K562 (cell line): Measurements from ENCODE around the gene RABEPK. TPM values are rescaled to one million over a fixed set of nuclear protein-coding genes. Genes with fewer than 3 reads are reported as not detected.
"Not testable (repeated sequence)": the region's sequence is repeated elsewhere in the genome, so short reads cannot be mapped to it uniquely, and the experiment has no call there.

Experiments
- ATAC-seq: fragments of 200-7000 bp; cut with Tn5 transposase; 3 replicates; pipeline ENCODE4 v1.9.1; 2020; ENCODE audit warnings: moderate library complexity
- BruUV-seq: library from RNA; stranded (reverse); fragments of 400-500 nt; replicated peaks from 2 replicates; lab custom pipeline; 2021; lab: Mats Ljungman, UMichigan
- CTCF ChIA-PET: fragments of 300-600 bp; formaldehyde crosslinking; extraction: SDS; loops from one replicate; lab custom pipeline; 2021; ENCODE audit warnings: low intra/inter-chr PET ratio; lab: Yijun Ruan, JAX
- POLR2A ChIA-PET: fragments of 300-600, 350-650 bp; sonication (Branson Sonifier 250); formaldehyde crosslinking; extraction: SDS; loops from one replicate; lab custom pipeline; 2021; ENCODE audit warnings: antibody characterized with exemption, inconsistent platforms; lab: Yijun Ruan, JAX
- DNase-seq, 4 experiments: peaks; one replicate each; pipeline versions ENCODE4 v3.0.0 to v3.0.0-alpha.2; 2011 to 2018; ENCODE audit warnings: low spot score in 3 of 4, mixed read lengths in 3 of 4; ENCODE audit errors: extremely low read depth in 1 of 4
- FAIRE-seq: peaks from 2 replicates; lab custom pipeline; 2011; peaks lifted over from hg19 to GRCh38; lab: Jason Lieb, UNC
- H2AFZ ChIP-seq: 2 replicates; pipeline ENCODE4 v1.6.0; 2011; ENCODE audit warnings: low read depth, low read length, control low read depth, inconsistent platforms
- H3K27ac ChIP-seq: fragments of 200-600 bp; 3 replicates; pipeline ENCODE4 v1.8.0; 2011; ENCODE audit warnings: low read depth, mild to moderate bottlenecking, control low read depth, inconsistent platforms, low read length, moderate library complexity, mixed read lengths; ENCODE audit errors: extremely low read depth
- H3K27me3 ChIP-seq, 2 experiments: fragments of 300-600 bp in 1 of 2; 2 replicates in 1 of 2; 3 replicates in 1 of 2; pipeline versions ENCODE4 v1.6.0 to v1.8.0; 2011; ENCODE audit warnings: inconsistent platforms in 2 of 2, low read length in 2 of 2, mild to moderate bottlenecking in 1 of 2, mixed read lengths in 1 of 2, moderate library complexity in 1 of 2; ENCODE audit not compliant: control insufficient read depth in 2 of 2, insufficient read depth in 2 of 2
- H3K36me3 ChIP-seq: fragments of 300-600 bp; 3 replicates; pipeline ENCODE4 v1.8.0; 2011; ENCODE audit warnings: mild to moderate bottlenecking, low read length, inconsistent platforms; ENCODE audit not compliant: control insufficient read depth, insufficient read depth
- H3K4me1 ChIP-seq, 2 experiments: fragments of 200-600 bp in 1 of 2; replicated peaks in 1 of 2; 2 replicates in 1 of 2; 3 replicates in 1 of 2; pipeline versions ENCODE4 v1.5.1 to v1.8.0; 2011; ENCODE audit warnings: inconsistent platforms in 2 of 2, low read length in 2 of 2, mild to moderate bottlenecking in 1 of 2, mixed read lengths in 1 of 2, moderate library complexity in 1 of 2; ENCODE audit not compliant: control insufficient read depth in 2 of 2, insufficient read depth in 2 of 2
- H3K4me2 ChIP-seq: 2 replicates; pipeline ENCODE4 v1.6.1; 2011; ENCODE audit warnings: low read length, control low read depth, inconsistent platforms, mixed read lengths; ENCODE audit not compliant: insufficient read depth
- H3K4me3 ChIP-seq: fragments of 200-600 bp; sonication (generic), shearing (Covaris generic); 2 replicates; pipeline ENCODE4 v1.5.1; 2016; ENCODE audit warnings: control low read depth, inconsistent platforms
- H3K79me2 ChIP-seq: fragments of 200-600 bp; 3 replicates; pipeline ENCODE4 v1.8.0; 2011; ENCODE audit warnings: low read length, inconsistent platforms; ENCODE audit not compliant: control insufficient read depth, insufficient read depth
- H3K9ac ChIP-seq, 2 experiments: 2 replicates each; pipeline versions ENCODE4 v1.6.0 to v1.6.1; 2011; ENCODE audit warnings: low read depth in 2 of 2, low read length in 2 of 2, control low read depth in 1 of 2, inconsistent platforms in 1 of 2, mild to moderate bottlenecking in 1 of 2, mixed read lengths in 1 of 2; ENCODE audit not compliant: insufficient read depth in 1 of 2
- H3K9me1 ChIP-seq: one replicate; pipeline ENCODE4 v1.6.0; 2011; ENCODE audit warnings: inconsistent platforms, mild to moderate bottlenecking, low read length, moderate library complexity; ENCODE audit not compliant: control insufficient read depth, insufficient read depth
- H3K9me3 ChIP-seq: replicated peaks from 2 replicates; pipeline ENCODE4 v1.5.1; 2011; ENCODE audit warnings: low read depth, low read length, inconsistent platforms; ENCODE audit not compliant: control insufficient read depth, insufficient read depth
- H4K20me1 ChIP-seq: replicated peaks from 2 replicates; pipeline ENCODE4 v1.6.1; 2011; ENCODE audit warnings: low read length, inconsistent platforms, mixed read lengths; ENCODE audit not compliant: control insufficient read depth, insufficient read depth
- CEBPB ChIP-seq: fragments of 450-650 bp; IDR thresholded peaks from 2 replicates; pipeline ENCODE4 v1.6.1; 2016; ENCODE audit warnings: missing genetic modification characterization, missing compliant biosample characterization
- CEBPG ChIP-seq, 3 experiments: fragments of 200-800 bp in 1 of 3; sonication (Bioruptor generic) in 1 of 3; sonication (generic) in 1 of 3; formaldehyde crosslinking in 1 of 3; IDR thresholded peaks in 2 of 3; conservative IDR thresholded peaks in 1 of 3; 2 replicates each; pipeline versions ENCODE4 v1.6.1 to v1.8.0; 2016 to 2022; ENCODE audit warnings: missing compliant biosample characterization in 2 of 3, missing genetic modification characterization in 2 of 3, mild to moderate bottlenecking in 1 of 3, missing genetic modification reagents in 1 of 3
- CHAMP1 ChIP-seq: fragments of 450-650 bp; IDR thresholded peaks from 2 replicates; pipeline ENCODE4 v1.6.1; 2016; ENCODE audit warnings: mild to moderate bottlenecking
- MYC ChIP-seq, 2 experiments: fragments of 250-450 bp in 1 of 2; sonication (Bioruptor Pico) in 1 of 2; IDR thresholded peaks; 2 replicates each; pipeline versions ENCODE4 v1.5.1 to v1.6.1; 2012 to 2021; ENCODE audit warnings: low read depth in 2 of 2, borderline replicate concordance in 1 of 2, improper control_type of control experiment in 1 of 2, low read length in 1 of 2, mild to moderate bottlenecking in 1 of 2, moderate library complexity in 1 of 2
- ZNF134 ChIP-seq: fragments of 250-450 bp; sonication (Bioruptor Pico); conservative IDR thresholded peaks from 2 replicates; pipeline ENCODE4 v1.4.0; 2020
- ZNF184 ChIP-seq: sonication (generic); formaldehyde crosslinking; IDR thresholded peaks from 2 replicates; pipeline ENCODE4 v1.5.0; 2020; ENCODE audit warnings: missing genetic modification reagents
- ZNF232 ChIP-seq: sonication (generic); formaldehyde crosslinking; IDR thresholded peaks from 2 replicates; pipeline ENCODE4 v1.8.0; 2022; ENCODE audit warnings: mild to moderate bottlenecking, missing genetic modification reagents
- WGBS: fragments of 100-300 bp; shearing (Covaris generic); methylation state at CpG from one replicate; pipeline ENCODE4 v1.1.6; 2016; ENCODE audit warnings: low coverage, mixed read lengths; ENCODE audit not compliant: insufficient coverage; ENCODE audit errors: missing lambda C conversion rate; 5-methylcytosine and 5-hydroxymethylcytosine counted together
- in situ Hi-C: fragments of 300-500 bp; cut with MboI; formaldehyde crosslinking; loops from 4 replicates; pipeline ENCODE4 v1.15.0; 2018; ENCODE audit warnings: inconsistent platforms, mixed read lengths
- intact Hi-C: fragments of 100-400 bp; cut with micrococcal nuclease; formaldehyde crosslinking; loops from 2 replicates; pipeline ENCODE4 v1.14.2; 2022
- polyA plus RNA-seq, 8 experiments: library from polyadenylated mRNA; depleted of rRNA in 4 of 8; stranded (reverse) in 5 of 8; unstranded in 3 of 8; fragments of >200 nt; fragmentation: Nextera tagmentation in 2 of 8; fragmentation: Illumina TruSeq in 1 of 8; extraction: Ambion mirVana in 2 of 8; extraction: Trizol in 1 of 8; gene quantifications; 2 replicates each; pipeline versions ENCODE4 v1.2.1 to v1.2.3, GENCODE V29; 2011 to 2014; ENCODE audit warnings: inconsistent platforms in 1 of 8, missing spikeins in 1 of 8
- total RNA-seq, 7 experiments: library from RNA; depleted of rRNA in 6 of 7; stranded (reverse); fragments of >200 nt in 6 of 7; fragmentation: Illumina TruSeq in 2 of 7; extraction: Trizol in 2 of 7; gene quantifications; 2 replicates each; pipeline versions ENCODE4 v1.2.1 to v1.2.3, GENCODE V29; 2011 to 2021; ENCODE audit warnings: low replicate concordance in 1 of 7

RABEPK gene
- total and polyA plus RNA-seq, 9 of the 15 experiments (the other 6 are each of a cell fraction or from before 2014, with no cell fraction given): 38.3 to 113 (median 52.8) TPM

GRCh38 chr9:125179776-125180175 lies 20.6 kb upstream of the RABEPK start:
- peaks cover 90% of the 10 kb centered on the region for H3K79me2 ChIP-seq
- WGBS: 100% methylated on average over 2 of the region's 4 CpGs
- H3K9ac ChIP-seq; H3K9me3 ChIP-seq; H3K9me1 ChIP-seq; CTCF ChIA-PET; H3K36me3 ChIP-seq; H4K20me1 ChIP-seq; DNase-seq; H3K27ac ChIP-seq; H3K27me3 ChIP-seq; FAIRE-seq; ATAC-seq; intact Hi-C loops; POLR2A ChIA-PET; H2AFZ ChIP-seq; H3K4me2 ChIP-seq; in situ Hi-C loops; H3K4me3 ChIP-seq; BruUV-seq; TF ChIP-seq CEBPG (CRISPR knock-in tag; IDR thresholded peaks at IDR 0.05): not testable (repeated sequence)
- TF ChIP-seq CEBPG (tag; conservative IDR thresholded peaks at IDR 0.05 in 1 of 2, IDR thresholded peaks at IDR 0.05 in 1 of 2) (0 out of 4 replicates have a peak, but pooled peaks of 1 of the 2 experiments have one; percentile 23), CEBPB (peak; percentile 66)
- H3K4me1 ChIP-seq: peaks cover 9 to 13% of the 10 kb centered on the region in 2 experiments; a peak in 4 of 5 replicates

DNA sequence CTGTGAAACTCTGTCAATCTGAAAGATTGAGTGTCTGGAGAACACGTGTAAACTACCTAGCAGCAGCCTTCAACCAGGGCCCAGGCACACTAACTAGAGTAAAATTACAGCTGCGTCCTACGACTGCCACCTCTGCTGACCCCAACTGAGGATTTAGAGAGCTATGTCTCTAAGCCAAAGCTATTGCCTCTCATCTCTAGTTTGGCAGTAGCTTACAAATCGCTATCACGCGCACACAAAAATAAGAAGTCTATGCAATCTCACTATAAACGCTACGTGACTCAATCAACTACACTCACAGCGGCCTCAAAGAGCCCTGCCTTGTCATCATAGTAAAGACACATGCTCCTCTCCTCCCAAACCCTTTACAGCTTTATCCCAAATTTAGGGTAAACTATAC lies 19.5 kb upstream of the RABEPK start:
- DNase-seq (no peak), FAIRE-seq (no peak), ATAC-seq (no peak)
- Histone ChIP-seq H3K9me3 (no peaks in the 10 kb centered on the region), H2AFZ (no peak overlapping the region), H3K27ac (no peak overlapping the region), H3K9me1 (no peaks in the 10 kb centered on the region), H3K27me3 (no peaks in the 10 kb centered on the region), H3K36me3 (peaks cover 9% of the 10 kb centered on the region; the same call in 1 of the 3 replicates), H4K20me1 (no peaks in the 10 kb centered on the region), H3K9ac (no peak overlapping the region), H3K79me2 (peaks cover 95% of the 10 kb centered on the region), H3K4me3 (no peak overlapping the region), H3K4me2 (no peak overlapping the region), H3K4me1 (peaks cover 9 to 13% of the 10 kb centered on the region in 2 experiments; a peak in 4 of 5 replicates)
- intact Hi-C loops: no loop called here
- POLR2A ChIA-PET: interaction anchor here (0.7 to 1.0 kb wide), 2 partner anchors 10 to 61 kb away, joined by 3 read pairs; partner anchors contain the start of gene HSPA5
- 88% methylated on average over 9 of the region's 9 CpGs for WGBS
- in situ Hi-C loops: no loop called here
- no TSS peak for BruUV-seq
- CTCF ChIA-PET: no interaction called here
- TF ChIP-seq ZNF134 (CRISPR knock-in tag) (no peak), ZNF232 (CRISPR knock-in tag) (no peak), MYC (IDR thresholded peaks at IDR 0.05; ENCODE audit: low read depth, low read length) (no peak), MYC (CRISPR knock-in tag; IDR thresholded peaks at IDR 0.05; ENCODE audit: borderline replicate concordance, low read depth) (no peak), ZNF184 (CRISPR knock-in tag) (no peak), CHAMP1 (no peak)
